Measurements from ENCODE around the gene MEI4. TPM values are rescaled to one million over a fixed set of nuclear protein-coding genes. Genes with fewer than 3 reads are reported as not detected.

Gene MEI4
- total and polyA plus RNA-seq, 2 of the 8 experiments (the other 6 are each of a cell fraction or from before 2014, with no cell fraction given): 0.05 to 0.24 TPM

DNA sequence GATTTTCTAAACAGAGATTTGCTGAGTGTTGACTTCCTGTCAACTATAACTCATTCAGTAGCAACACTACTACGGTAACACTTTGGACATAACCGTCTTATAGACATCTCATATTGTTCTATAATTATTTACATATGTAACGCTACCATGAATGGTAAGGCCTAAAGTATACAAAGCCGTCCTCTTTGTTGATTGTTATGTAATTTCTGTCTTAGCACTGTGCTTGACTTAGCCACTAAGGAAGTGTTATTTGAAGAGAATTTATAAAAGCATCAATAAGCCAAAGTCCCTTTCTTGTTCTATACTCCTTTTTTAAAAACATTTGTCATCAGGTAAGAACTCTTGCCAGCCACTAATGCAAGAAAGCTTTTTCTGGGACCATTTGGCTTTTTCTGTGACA lies 240.6 kb downstream of the MEI4 start:
- no peaks in the 10 kb centered on the region for H3K79me2 ChIP-seq (ENCODE audit: control insufficient read depth in 1 of 2, insufficient read depth in 2 of 2, low read length in 2 of 2)
- H3K18ac ChIP-seq (ENCODE audit: extremely low read depth, low read length): no peak overlapping the region
- no peak overlapping the region for H3K56ac ChIP-seq (replicated peaks; ENCODE audit: insufficient read length, low read depth, low read length)
- no peaks in the 10 kb centered on the region for H3K36me3 ChIP-seq (ENCODE audit: control insufficient read depth in 2 of 4, insufficient read depth in 4 of 4, low read length in 3 of 4)
- H3K27me3 ChIP-seq (replicated peaks in 1 of 4; ENCODE audit: control insufficient read depth in 3 of 4, extremely low read depth in 1 of 4, insufficient read depth in 3 of 4, low read length in 3 of 4): no peaks in the 10 kb centered on the region
- H2BK15ac ChIP-seq (ENCODE audit: low read length): no peak overlapping the region
- H2BK12ac ChIP-seq (ENCODE audit: low read depth, low read length): no peak overlapping the region
- 87% methylated on average over 4 of the region's 4 CpGs; no CpG with 5 or more reads in 1 of the 2 experiments for WGBS, 2 experiments (ENCODE audit: extremely low coverage in 1 of 2, insufficient coverage in 1 of 2, insufficient read length in 1 of 2, insufficient replicate concordance in 2 of 2, low coverage in 1 of 2, low lambda C conversion rate in 2 of 2, missing lambda C conversion rate in 1 of 2)
- POLR2A ChIA-PET (ENCODE audit: partially characterized antibody): no interaction called here
- TF ChIP-seq EP300 (IDR thresholded peaks at IDR 0.05; ENCODE audit: borderline replicate concordance in 1 of 2, low read depth in 2 of 2, low read length in 2 of 2): no peak
- no peak for TF ChIP-seq MAFK (IDR thresholded peaks at IDR 0.05; ENCODE audit: low read depth, low read length)
- no peak for TF ChIP-seq GABPA (IDR thresholded peaks at IDR 0.05; ENCODE audit: borderline replicate concordance, insufficient read depth, low read length)
- TF ChIP-seq CHD2 (IDR thresholded peaks at IDR 0.05; ENCODE audit: low read length): no peak
- no peak for TF ChIP-seq SUZ12 (IDR thresholded peaks at IDR 0.05; ENCODE audit: low read length)
- no peak overlapping the region for H2BK20ac ChIP-seq (ENCODE audit: low read length)
- CTCF ChIA-PET (ENCODE audit: partially characterized antibody): interaction anchor here (0.8 kb wide), 1 partner anchor 15 kb away, joined by 4 read pairs; no protein-coding TSS in a partner anchor
- H2AK5ac ChIP-seq (ENCODE audit: low read depth, low read length): no peak overlapping the region
- H3K4me3 ChIP-seq (ENCODE audit: extremely low read depth in 1 of 4, insufficient read depth in 2 of 4, low read depth in 3 of 4, low read length in 4 of 4): no peak overlapping the region
- no peak overlapping the region for H3K14ac ChIP-seq (ENCODE audit: insufficient read length)
- DNase-seq (ENCODE audit: low read depth in 1 of 2, low spot score in 2 of 2) (no peak), FAIRE-seq (no peak)
- no peak overlapping the region for H4K91ac ChIP-seq (replicated peaks; ENCODE audit: insufficient read length, low read length)
- H4K5ac ChIP-seq (ENCODE audit: insufficient read length, low read depth, low read length): no peak overlapping the region
- H3K23ac ChIP-seq (ENCODE audit: insufficient read length): no peak overlapping the region
- no peaks in the 10 kb centered on the region for H3K4me1 ChIP-seq (replicated peaks in 1 of 4; ENCODE audit: control insufficient read depth in 3 of 4, insufficient read depth in 4 of 4, low read length in 3 of 4)
- H3K27ac ChIP-seq (ENCODE audit: low read depth, low read length): no peak overlapping the region
- H2BK5ac ChIP-seq (ENCODE audit: low read depth, low read length): no peak overlapping the region
- no peak overlapping the region for H3K4ac ChIP-seq (replicated peaks; ENCODE audit: insufficient read length, low read depth, low read length)
- H3K4me2 ChIP-seq (ENCODE audit: insufficient read depth in 1 of 2, low read depth in 2 of 2, low read length in 2 of 2): no peak overlapping the region
- no peak overlapping the region for H4K8ac ChIP-seq (ENCODE audit: extremely low read depth, insufficient read depth, low read length)
- no peaks in the 10 kb centered on the region for H4K20me1 ChIP-seq (replicated peaks in 1 of 2; ENCODE audit: control insufficient read depth in 1 of 2, insufficient read depth in 2 of 2, low read length in 2 of 2)
- H3K79me1 ChIP-seq (ENCODE audit: low read depth, low read length): no peaks in the 10 kb centered on the region
- H3K9me3 ChIP-seq (ENCODE audit: insufficient read depth in 2 of 2, low read depth in 1 of 2, low read length in 1 of 2): 0 out of 4 replicates have a peak, but pooled peaks cover 0 to 2% of the 10 kb centered on the region in 2 experiments
- H3K9ac ChIP-seq (replicated peaks in 1 of 4; ENCODE audit: extremely low read depth in 1 of 4, low read depth in 3 of 4, low read length in 3 of 4): no peak overlapping the region
- no peaks in the 10 kb centered on the region for H3K23me2 ChIP-seq (ENCODE audit: low read depth, low read length)
- H2AFZ ChIP-seq (ENCODE audit: low read length): no peak overlapping the region
- H2BK120ac ChIP-seq (replicated peaks; ENCODE audit: low read depth, low read length): no peak overlapping the region

Data from H1 (cell line).